ENCODE results near the gene ERI3. TPM values are rescaled to one million over a fixed set of nuclear protein-coding genes. Genes with fewer than 3 reads are reported as not detected.

The ERI3 gene
- total RNA-seq (2014; rRNA removed; shearing (Covaris generic); ENCODE audit: low replicate concordance), result 119 and 141 TPM in 2 replicates

DNA sequence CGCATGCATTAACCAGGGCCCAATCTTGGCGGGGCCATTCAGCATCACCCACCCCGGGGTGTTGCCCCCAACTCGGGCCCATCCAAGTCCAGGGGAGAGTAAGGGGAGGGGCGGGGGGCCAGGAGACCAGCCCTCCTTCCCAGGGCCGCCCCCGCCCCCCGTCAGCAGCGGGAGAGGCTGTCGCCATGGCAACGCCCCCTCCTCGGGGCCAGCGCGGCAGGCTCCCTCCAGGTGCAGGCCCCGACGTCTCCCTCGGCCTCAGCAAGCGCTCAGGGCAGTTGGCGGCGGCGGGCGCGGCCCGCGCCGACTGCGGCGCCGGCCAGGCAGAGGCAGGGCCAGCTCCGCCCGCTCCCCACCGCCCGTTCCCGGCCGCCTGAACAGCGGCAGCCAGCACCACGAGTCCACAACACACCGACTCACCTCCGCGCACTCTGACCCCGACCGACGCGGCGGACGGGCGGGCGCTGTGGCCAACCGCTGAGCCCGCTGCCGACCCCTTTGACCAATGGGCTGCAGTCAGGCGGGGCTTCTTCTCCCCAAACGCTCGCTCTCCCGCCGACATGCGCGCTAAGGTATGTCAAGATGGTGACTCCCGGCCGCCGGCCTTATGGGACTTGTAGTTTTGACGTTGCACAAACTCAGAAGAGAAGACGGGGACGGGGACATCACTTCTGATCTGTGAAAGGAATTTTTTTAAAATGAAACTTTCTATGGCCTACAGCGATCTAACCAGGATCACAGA, at the start of gene ERI3:
Gene ERI3 (minus strand): TSS at position 418 of the 742 bp plus-strand sequence. CDS start 231 bp downstream, at position 187.
- DNase-seq (ENCODE audit: low read depth), result peak; percentile 98
- in situ Hi-C loops (cut with HindIII; ENCODE audit: low pct_unique_long_range_greater_than_20kb, low sequenced_read_pairs), result no loop called here

GRCh38 chr1:44401256-44402228, 46.5 kb upstream of the ERI3 start:
- no peak for DNase-seq (ENCODE audit: low read depth)
- in situ Hi-C loops (cut with HindIII; ENCODE audit: low pct_unique_long_range_greater_than_20kb, low sequenced_read_pairs), result no loop called here

DNA sequence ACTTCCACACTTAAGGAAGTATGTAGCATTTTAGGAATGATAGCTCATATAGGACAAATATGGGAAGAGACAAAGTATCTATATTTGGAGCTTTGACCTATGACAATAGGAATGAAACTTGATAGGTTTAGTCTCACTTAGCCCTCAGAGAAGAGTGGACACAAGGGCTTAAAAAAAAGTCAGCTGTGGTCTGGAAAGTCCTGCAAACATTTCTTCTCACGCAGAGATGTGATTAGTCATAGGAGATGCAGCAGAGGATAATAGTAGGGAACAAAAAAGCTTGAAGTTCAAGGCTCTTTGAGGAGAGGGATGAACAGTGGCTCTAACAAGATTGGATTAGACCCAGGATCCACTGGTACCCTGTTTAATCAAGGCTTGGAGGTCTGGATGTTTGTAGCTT, 35.2 kb upstream of the ERI3 start:
- peak; percentile 14 for DNase-seq (ENCODE audit: low read depth)
- in situ Hi-C loops (cut with HindIII; ENCODE audit: low pct_unique_long_range_greater_than_20kb, low sequenced_read_pairs), result no loop called here

DNA sequence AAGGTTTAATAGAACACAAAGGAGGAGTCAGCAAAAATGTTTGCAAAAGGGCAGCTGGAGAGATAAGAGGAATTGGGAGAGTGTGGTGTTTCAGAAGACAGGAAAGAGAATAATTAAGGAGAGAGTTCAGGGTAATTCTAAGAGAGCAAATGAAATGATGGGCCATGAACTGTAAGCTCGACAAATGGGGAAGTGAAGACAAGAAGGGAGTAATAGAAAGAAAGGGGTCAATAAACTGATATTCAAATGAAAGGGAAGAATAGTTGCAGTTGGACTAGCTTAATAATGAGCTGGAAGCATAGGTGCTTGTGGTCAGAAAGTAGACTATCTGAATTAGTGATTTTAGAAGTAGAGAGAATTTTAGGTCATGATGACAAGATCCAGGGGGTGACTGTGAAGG, 34.4 kb upstream of the ERI3 start:
- in situ Hi-C loops (cut with HindIII; ENCODE audit: low pct_unique_long_range_greater_than_20kb, low sequenced_read_pairs), result no loop called here

DNA sequence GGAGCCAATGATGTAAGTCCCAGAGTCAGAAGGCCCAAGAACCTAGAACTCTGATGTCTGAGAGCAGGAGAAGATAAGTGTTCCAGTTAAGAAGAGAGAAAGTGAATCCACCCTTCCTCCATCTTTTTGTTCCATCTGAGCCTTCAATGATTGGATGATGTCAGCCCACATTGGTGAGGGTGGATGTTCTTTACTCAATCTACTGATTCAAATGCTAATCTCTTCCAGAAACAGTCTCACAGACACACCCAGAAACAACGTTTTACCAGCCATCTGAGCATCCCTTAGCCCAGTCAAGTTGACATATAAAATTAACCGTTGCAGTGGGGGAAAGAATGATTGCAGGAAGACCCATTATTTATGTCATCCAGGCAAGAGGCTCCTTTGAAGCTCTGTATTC, 33.5 kb upstream of the ERI3 start:
- in situ Hi-C loops (cut with HindIII; ENCODE audit: low pct_unique_long_range_greater_than_20kb, low sequenced_read_pairs), result no loop called here

More for the DNA sequence above, 34.4 kb upstream of the ERI3 start:
- no peak for DNase-seq (ENCODE audit: low read depth)

DNA sequence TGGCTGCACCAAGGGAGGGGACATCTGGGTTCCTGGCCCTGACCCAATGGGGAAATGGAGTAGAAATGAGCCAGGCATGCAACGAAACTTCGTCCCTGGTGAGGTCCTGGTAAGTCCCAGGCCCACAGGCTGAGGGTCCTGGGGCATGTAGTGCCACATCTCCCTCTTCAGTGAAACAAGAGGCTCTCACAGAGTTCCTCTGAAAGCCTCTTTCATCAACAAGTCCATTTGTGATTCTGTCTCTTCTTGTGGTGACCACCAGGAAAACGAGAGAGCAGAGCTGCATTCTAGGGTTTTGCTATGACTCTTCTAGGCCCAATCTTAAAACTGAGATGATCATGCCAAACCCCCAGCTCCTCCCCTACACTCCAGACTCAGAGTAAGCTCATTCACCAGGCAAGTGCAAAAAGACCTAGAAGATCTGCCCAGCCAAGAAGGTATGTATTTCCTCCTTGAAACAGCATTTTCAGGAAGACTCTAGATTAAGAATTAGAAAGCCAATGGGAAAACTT, 25.7 kb upstream of the ERI3 start:
- in situ Hi-C loops (cut with HindIII; ENCODE audit: low pct_unique_long_range_greater_than_20kb, low sequenced_read_pairs), result no loop called here
- DNase-seq (ENCODE audit: low read depth), result no peak

More for the DNA sequence above, 33.5 kb upstream of the ERI3 start:
- DNase-seq (ENCODE audit: low read depth), result no peak

DNA sequence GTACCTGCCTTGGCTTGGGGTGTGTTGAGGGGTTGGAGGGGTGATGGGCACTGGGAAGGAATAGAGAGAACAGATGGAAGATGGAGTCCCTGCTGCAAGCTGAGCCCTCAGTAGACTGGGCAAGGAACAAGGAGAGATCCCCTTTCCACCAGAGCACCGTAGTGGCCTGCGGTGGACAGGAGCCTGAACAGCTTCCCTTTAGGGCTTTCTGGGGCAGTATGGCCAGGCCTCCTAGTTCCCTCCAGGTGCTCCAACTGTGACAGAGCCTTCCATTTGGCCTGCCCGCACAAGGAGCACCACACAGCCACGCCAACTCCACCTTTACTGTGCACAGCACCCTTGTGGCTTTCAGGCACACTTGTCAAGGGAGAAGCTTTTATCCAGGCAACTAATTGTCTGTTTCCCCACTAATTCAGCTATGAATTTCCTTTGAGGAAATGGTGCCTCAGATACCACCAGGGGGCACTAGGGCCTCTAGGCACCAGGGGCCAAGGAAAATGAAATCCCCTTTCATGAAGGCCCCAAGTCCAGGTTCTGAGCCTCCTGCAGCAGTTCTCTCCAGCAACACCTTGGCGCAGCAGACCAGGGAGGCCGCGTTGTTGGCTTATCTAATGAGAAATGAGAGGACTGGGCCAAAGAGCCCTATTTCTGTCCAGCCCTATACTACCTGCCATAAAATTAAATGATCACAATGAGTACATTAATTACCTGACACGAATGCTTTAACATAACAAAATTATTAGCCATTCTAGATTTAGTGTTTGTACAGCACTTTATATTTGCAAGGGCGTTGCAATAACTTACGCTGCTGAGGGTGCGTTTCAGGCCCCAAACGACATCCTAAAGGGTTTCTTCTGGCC, 23.1 kb upstream of the ERI3 start:
- peak; percentile 21 for DNase-seq (ENCODE audit: low read depth)
- in situ Hi-C loops (cut with HindIII; ENCODE audit: low pct_unique_long_range_greater_than_20kb, low sequenced_read_pairs), result no loop called here

DNA sequence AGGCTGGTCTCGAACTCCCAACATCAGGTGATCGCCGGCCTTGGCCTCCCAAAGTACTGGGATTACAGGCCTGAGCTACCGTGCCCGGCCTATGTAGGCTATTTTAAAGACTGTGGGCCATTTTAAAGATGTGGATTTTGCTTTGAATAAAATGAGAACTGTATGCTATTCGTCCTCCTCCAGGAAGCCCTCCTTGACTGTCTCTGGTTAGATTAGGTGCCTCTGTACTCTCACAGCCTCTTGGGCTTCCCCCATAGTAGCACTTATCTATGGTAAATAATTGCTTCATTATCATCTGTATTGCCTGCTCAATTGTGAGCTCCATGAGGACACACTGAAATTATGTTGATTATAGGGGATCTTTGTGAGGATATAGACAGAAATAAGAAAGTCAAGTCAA, 20.5 kb upstream of the ERI3 start:
- in situ Hi-C loops (cut with HindIII; ENCODE audit: low pct_unique_long_range_greater_than_20kb, low sequenced_read_pairs), result no loop called here
- DNase-seq (ENCODE audit: low read depth), result no peak

GRCh38 chr1:44371206-44371605, 16.1 kb upstream of the ERI3 start:
- in situ Hi-C loops (cut with HindIII; ENCODE audit: low pct_unique_long_range_greater_than_20kb, low sequenced_read_pairs), result no loop called here
- DNase-seq (ENCODE audit: low read depth), result no peak

DNA sequence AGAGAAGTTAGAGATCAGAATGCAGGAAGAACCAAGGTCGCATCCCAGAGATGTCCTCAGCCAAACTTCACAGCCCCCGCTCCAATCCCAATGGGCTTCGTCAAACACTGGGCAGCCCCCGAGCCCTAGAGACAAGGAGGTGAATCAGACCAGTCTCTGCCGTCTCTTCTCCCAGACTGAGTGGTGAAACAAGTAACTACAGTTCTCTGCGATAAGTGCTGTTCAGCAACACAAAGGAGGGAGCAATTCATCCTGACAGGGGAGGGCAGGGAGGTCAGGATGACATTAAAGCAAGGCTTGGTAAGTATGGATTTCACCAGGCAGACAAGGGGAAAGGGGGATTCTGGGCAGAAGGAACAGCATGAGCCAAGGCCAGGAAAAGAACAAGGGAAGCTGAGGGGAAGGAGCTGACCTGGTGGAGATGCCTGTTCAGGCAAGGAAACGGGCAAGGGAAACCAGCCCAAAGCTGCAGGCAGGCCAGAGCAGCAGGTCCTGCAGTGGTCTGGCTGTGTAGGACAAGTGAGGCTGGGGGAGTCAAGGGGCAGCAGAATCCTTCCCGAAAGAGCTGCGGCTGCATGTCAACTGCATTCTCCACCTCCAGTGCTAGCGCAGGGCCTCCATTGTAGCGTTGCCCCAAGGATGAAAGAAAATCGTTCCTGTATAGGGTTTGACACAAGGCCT, 13.6 kb upstream of the ERI3 start:
- DNase-seq (ENCODE audit: low read depth), result no peak

GRCh38 chr1:44367944-44368343, 12.9 kb upstream of the ERI3 start:
- DNase-seq (ENCODE audit: low read depth), result no peak
- in situ Hi-C loops (cut with HindIII; ENCODE audit: low pct_unique_long_range_greater_than_20kb, low sequenced_read_pairs), result no loop called here

More for the DNA sequence above, 13.6 kb upstream of the ERI3 start:
- in situ Hi-C loops (cut with HindIII; ENCODE audit: low pct_unique_long_range_greater_than_20kb, low sequenced_read_pairs), result no loop called here

- in situ Hi-C loops (cut with HindIII; ENCODE audit: low pct_unique_long_range_greater_than_20kb, low sequenced_read_pairs), result no loop called here
- no peak for DNase-seq (ENCODE audit: low read depth)
These were observed 11.4 kb upstream of the ERI3 start for GRCh38 chr1:44366371-44366975.

- in situ Hi-C loops (cut with HindIII; ENCODE audit: low pct_unique_long_range_greater_than_20kb, low sequenced_read_pairs), result no loop called here
- DNase-seq (ENCODE audit: low read depth), result no peak
These were observed 6.4 kb upstream of the ERI3 start for GRCh38 chr1:44361478-44361877.

DNA sequence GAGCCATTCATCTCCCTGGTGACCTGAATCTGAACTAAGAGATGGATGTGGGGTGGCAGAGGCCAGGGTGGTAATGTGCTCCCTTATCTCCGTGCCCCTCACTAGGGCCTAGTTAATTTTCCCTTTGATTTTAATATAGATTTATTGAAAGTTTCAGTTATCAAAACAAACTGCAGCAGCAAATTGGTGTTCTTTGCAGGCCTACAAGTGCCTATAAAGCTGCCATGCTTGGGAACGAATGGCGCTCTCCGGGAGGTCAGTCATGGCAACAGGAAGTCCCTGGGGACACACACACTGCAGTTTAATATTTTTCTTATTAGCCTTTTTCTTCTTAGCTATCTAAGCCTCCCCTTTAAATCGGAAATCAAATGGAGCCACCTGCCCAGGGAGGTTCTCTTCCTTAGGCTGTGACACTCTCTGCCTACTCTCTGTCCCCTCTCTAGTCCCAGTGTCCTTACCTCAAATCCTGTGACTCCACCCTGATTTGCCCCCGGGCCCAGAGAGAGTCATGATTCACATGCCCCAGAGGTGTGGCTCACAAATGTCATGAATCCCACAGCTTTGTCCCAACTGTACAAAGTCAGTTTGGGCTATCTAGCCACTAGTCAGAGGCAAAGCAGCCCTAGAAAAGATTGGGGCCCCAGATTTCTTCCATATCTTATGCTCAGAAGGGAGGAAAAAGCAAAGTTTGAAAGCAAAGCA, 4.3 kb upstream of the ERI3 start:
- in situ Hi-C loops (cut with HindIII; ENCODE audit: low pct_unique_long_range_greater_than_20kb, low sequenced_read_pairs), result no loop called here

DNA sequence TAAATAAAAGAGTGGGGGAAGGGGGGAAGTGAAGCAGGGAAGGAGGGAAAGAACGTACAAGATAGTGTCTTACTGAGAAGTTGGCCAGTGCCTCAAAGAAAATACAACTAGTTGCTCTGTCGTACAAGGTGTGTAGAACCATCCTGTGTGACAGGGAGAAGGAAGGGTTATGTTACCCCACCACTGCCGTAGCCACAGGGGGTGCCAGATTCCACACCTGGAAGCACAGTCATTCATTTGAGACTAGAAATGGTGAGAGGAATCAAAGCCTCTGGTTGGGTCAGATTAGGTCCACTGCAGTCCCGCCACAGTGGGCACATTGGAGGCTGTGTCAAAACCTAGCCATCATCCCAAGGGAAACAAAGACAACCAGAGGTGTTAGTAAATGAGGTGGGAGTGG, 2.7 kb upstream of the ERI3 start:
- in situ Hi-C loops (cut with HindIII; ENCODE audit: low pct_unique_long_range_greater_than_20kb, low sequenced_read_pairs), result no loop called here
- DNase-seq (ENCODE audit: low read depth), result no peak

More for the DNA sequence above, 4.3 kb upstream of the ERI3 start:
- no peak for DNase-seq (ENCODE audit: low read depth)

DNA sequence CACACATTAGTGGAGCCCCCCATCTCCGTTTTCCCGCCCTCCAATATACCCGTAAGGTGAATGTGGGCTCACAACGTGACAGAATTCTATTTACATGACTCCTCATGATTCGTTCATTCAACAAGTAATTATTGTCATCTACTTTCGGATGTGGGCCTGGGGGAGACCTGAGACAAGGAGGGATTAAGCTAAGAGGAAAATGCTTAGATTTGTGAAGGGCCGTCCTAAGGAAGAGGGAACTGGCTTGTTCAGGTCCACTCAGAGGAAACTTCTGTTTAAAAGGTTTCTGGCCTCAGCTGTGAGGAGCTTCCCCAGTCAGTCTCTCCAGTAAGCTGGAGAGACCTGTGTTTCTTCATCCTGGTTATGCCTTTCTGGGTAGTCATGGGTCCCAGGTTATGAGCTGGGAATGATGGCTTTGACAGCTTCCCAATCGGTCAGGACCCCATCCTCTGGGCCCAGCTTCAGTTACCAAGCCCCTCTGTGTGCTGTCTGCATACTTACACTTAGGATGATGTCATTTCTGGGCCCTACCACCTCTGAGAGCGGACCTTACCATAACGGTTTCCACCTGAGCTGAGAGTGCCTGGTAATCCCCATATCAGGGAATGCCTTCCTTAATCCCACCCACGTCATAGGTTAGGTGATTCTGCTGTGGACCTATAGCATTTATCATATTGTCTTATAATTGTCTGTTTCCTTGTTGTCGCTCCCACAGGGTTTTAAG, 687 bp upstream of the ERI3 start:
- no peak for DNase-seq (ENCODE audit: low read depth)
- in situ Hi-C loops (cut with HindIII; ENCODE audit: low pct_unique_long_range_greater_than_20kb, low sequenced_read_pairs), result no loop called here

Data from Caki2 (cell line).